ENCODE results near the gene ANKRD11. TPM values are rescaled to one million over a fixed set of nuclear protein-coding genes. Genes with fewer than 3 reads are reported as not detected.
"Not testable (repeated sequence)": the region's sequence is repeated elsewhere in the genome, so short reads cannot be mapped to it uniquely, and the experiment has no call there.

ANKRD11 gene
- total RNA-seq, 1 experiment from 2014 or later, result 297 TPM

GRCh38 chr16:89253548-89254287 is 236.6 kb downstream of the ANKRD11 start:
- H3K9me3 ChIP-seq, result peaks cover 3% of the 10 kb centered on the region; the same call in 1 of the 2 replicates
- intact Hi-C loops (cut with micrococcal nuclease; ENCODE audit: unreplicated experiment), result no loop called here
- H3K27me3 ChIP-seq (replicated peaks; ENCODE audit: control insufficient read depth, insufficient read depth, low read length), result no peaks in the 10 kb centered on the region
- DNase-seq, result no peak
- H3K4me3 ChIP-seq (ENCODE audit: low read depth, low read length), result no peak overlapping the region
- H3K36me3 ChIP-seq (ENCODE audit: control insufficient read depth, insufficient read depth, low read length), result no peaks in the 10 kb centered on the region; the same call in 1 of the 2 replicates
- Mint-ChIP-seq H3K27ac (ENCODE audit: unreplicated experiment) (no peak overlapping the region), H3K27me3 (ENCODE audit: insufficient read depth, unreplicated experiment) (no peaks in the 10 kb centered on the region), H3K9me3 (ENCODE audit: unreplicated experiment) (peaks cover 24% of the 10 kb centered on the region), H3K4me1 (ENCODE audit: low read depth, unreplicated experiment) (peaks cover 13% of the 10 kb centered on the region), H3K4me3 (ENCODE audit: unreplicated experiment) (no peak overlapping the region), H3K36me3 (ENCODE audit: insufficient read depth, unreplicated experiment) (peaks cover 26% of the 10 kb centered on the region)
- POLR2A ChIA-PET, result no interaction called here
- TF ChIP-seq CTCF (IDR thresholded peaks at IDR 0.05; ENCODE audit: insufficient read depth in 1 of 2, low read depth in 1 of 2, low read length in 1 of 2, severe bottlenecking in 1 of 2, unreplicated experiment in 1 of 2), result no peak
- CTCF ChIA-PET, result no interaction called here
- H3K4me1 ChIP-seq, result peaks cover 9% of the 10 kb centered on the region
- no TSS peak for BruUV-seq (replicated peaks)

GRCh38 chr16:89248196-89248982 is 242.0 kb downstream of the ANKRD11 start:
- TF ChIP-seq CTCF (IDR thresholded peaks at IDR 0.05; ENCODE audit: insufficient read depth in 1 of 2, low read depth in 1 of 2, low read length in 1 of 2, severe bottlenecking in 1 of 2, unreplicated experiment in 1 of 2), result no peak
- no TSS peak for BruUV-seq (replicated peaks)
- H3K4me1 ChIP-seq, result no peaks in the 10 kb centered on the region
- no peaks in the 10 kb centered on the region; the same call in 1 of the 2 replicates for H3K36me3 ChIP-seq (ENCODE audit: control insufficient read depth, insufficient read depth, low read length)
- H3K4me3 ChIP-seq (ENCODE audit: low read depth, low read length), result peak overlapping the region; percentile 63
- Mint-ChIP-seq H3K27me3 (ENCODE audit: insufficient read depth, unreplicated experiment) (no peaks in the 10 kb centered on the region), H3K4me1 (ENCODE audit: low read depth, unreplicated experiment) (no peaks in the 10 kb centered on the region), H3K4me3 (ENCODE audit: unreplicated experiment) (peak overlapping the region; percentile 85), H3K36me3 (ENCODE audit: insufficient read depth, unreplicated experiment) (peaks cover 26% of the 10 kb centered on the region), H3K9me3 (ENCODE audit: unreplicated experiment) (peaks cover 24% of the 10 kb centered on the region), H3K27ac (ENCODE audit: unreplicated experiment) (no peak overlapping the region)
- CTCF ChIA-PET, result interaction anchor here (1.3 to 2.0 kb wide), 2 partner anchors 9 to 261 kb away, joined by 7 to 10 read pairs; no protein-coding TSS in a partner anchor
- no peaks in the 10 kb centered on the region for H3K27me3 ChIP-seq (replicated peaks; ENCODE audit: control insufficient read depth, insufficient read depth, low read length)
- POLR2A ChIA-PET, result no interaction called here
- intact Hi-C loops (cut with micrococcal nuclease; ENCODE audit: unreplicated experiment), result loop anchor here (5.0 kb wide), 1 partner anchor 259 kb away; the partner anchor contains the start of gene SPG7
- H3K9me3 ChIP-seq, result peaks cover 3% of the 10 kb centered on the region; the same call in 1 of the 2 replicates
- no peak for DNase-seq

- H3K27me3 ChIP-seq (replicated peaks; ENCODE audit: control insufficient read depth, insufficient read depth, low read length); DNase-seq; H3K27me3 Mint-ChIP-seq (ENCODE audit: insufficient read depth, unreplicated experiment); H3K4me1 ChIP-seq; H3K27ac Mint-ChIP-seq (ENCODE audit: unreplicated experiment); H3K4me1 Mint-ChIP-seq (ENCODE audit: low read depth, unreplicated experiment); BruUV-seq (replicated peaks); H3K9me3 ChIP-seq; H3K36me3 ChIP-seq (ENCODE audit: control insufficient read depth, insufficient read depth, low read length): not testable (repeated sequence)
- CTCF ChIA-PET, result interaction anchor here (0.6 to 2.0 kb wide), 6 partner anchors 10 to 463 kb away, joined by 3 to 10 read pairs (median 6); partner anchors contain the start of gene ZNF778
- Mint-ChIP-seq H3K4me3 (ENCODE audit: unreplicated experiment) (peak overlapping the region; percentile 85), H3K9me3 (ENCODE audit: unreplicated experiment) (peaks cover 24% of the 10 kb centered on the region), H3K36me3 (ENCODE audit: insufficient read depth, unreplicated experiment) (peaks cover 26% of the 10 kb centered on the region)
- H3K4me3 ChIP-seq (ENCODE audit: low read depth, low read length), result peak overlapping the region; percentile 63
- POLR2A ChIA-PET, result interaction anchor here (0.5 to 0.8 kb wide), 8 partner anchors 76 to 678 kb away, joined by 3 to 5 read pairs (median 4); partner anchors contain the start of genes CDH15, TCF25 and ZC3H18
- intact Hi-C loops (cut with micrococcal nuclease; ENCODE audit: unreplicated experiment), result loop anchor here (5.0 kb wide), 1 partner anchor 260 kb away; the partner anchor contains the start of gene SPG7
Measured at GRCh38 chr16:89247734-89248075, 242.7 kb downstream of the ANKRD11 start.

Data from Caco-2 (cell line).